Hepatocyte (in vitro differentiated cells): ENCODE measurements around the gene RBFOX2. TPM values are rescaled to one million over a fixed set of nuclear protein-coding genes. Genes with fewer than 3 reads are reported as not detected.

Source experiments
- DNase-seq: peaks from one replicate; pipeline ENCODE4 v3.0.0-alpha.2; 2016; ENCODE audit warnings: low spot score
- H2AFZ ChIP-seq: fragments of 200-600 bp; sonication (generic); 2 replicates; pipeline ENCODE4 v1.6.0; 2016; ENCODE audit warnings: antibody characterized with exemption, mild to moderate bottlenecking
- H3K27ac ChIP-seq: fragments of 200-600 bp; sonication (generic); 2 replicates; pipeline ENCODE4 v1.5.1; 2016; ENCODE audit warnings: mild to moderate bottlenecking
- H3K27me3 ChIP-seq: fragments of 200-600 bp; sonication (generic); 2 replicates; pipeline ENCODE4 v1.6.1; 2016
- H3K36me3 ChIP-seq: fragments of 200-600 bp; sonication (generic); replicated peaks from 2 replicates; pipeline ENCODE4 v1.5.1; 2016; ENCODE audit warnings: low read depth; ENCODE audit not compliant: insufficient read depth
- H3K4me1 ChIP-seq: fragments of 200-600 bp; sonication (generic); 2 replicates; pipeline ENCODE4 v1.5.1; 2016; ENCODE audit warnings: mild to moderate bottlenecking, moderate library complexity; ENCODE audit not compliant: insufficient read depth
- H3K4me2 ChIP-seq: fragments of 200-600 bp; sonication (generic); 2 replicates; pipeline ENCODE4 v1.6.0; 2016
- H3K4me3 ChIP-seq: fragments of 200-600 bp; sonication (generic); 2 replicates; pipeline ENCODE4 v1.5.1; 2016; ENCODE audit warnings: mild to moderate bottlenecking
- H3K79me2 ChIP-seq: fragments of 200-600 bp; sonication (generic); 2 replicates; pipeline ENCODE4 v1.6.0; 2017; ENCODE audit warnings: mild to moderate bottlenecking
- H3K9me2 ChIP-seq: fragments of 200-600 bp; sonication (generic); replicated peaks from 2 replicates; pipeline ENCODE4 v1.6.0; 2017; ENCODE audit warnings: mild to moderate bottlenecking; ENCODE audit not compliant: insufficient read depth
- H3K9me3 ChIP-seq: fragments of 200-600 bp; sonication (generic); 2 replicates; pipeline ENCODE4 v1.5.1; 2016; ENCODE audit warnings: low read depth, mild to moderate bottlenecking
- H4K20me1 ChIP-seq: fragments of 200-600 bp; sonication (generic); 2 replicates; pipeline ENCODE4 v1.6.0; 2016; ENCODE audit warnings: mild to moderate bottlenecking; ENCODE audit not compliant: insufficient read depth, poor library complexity, severe bottlenecking
- EZH2 ChIP-seq: fragments of 200-600 bp; sonication (generic); IDR thresholded peaks from 2 replicates; pipeline ENCODE4 v1.6.1; 2016; ENCODE audit warnings: antibody characterized with exemption, mild to moderate bottlenecking, borderline replicate concordance
- EZH2phosphoT487 ChIP-seq: fragments of 200-600 bp; sonication (generic); IDR thresholded peaks from one replicate; pipeline ENCODE4 v1.6.1; 2018; ENCODE audit warnings: antibody characterized with exemption, mild to moderate bottlenecking, low read depth, moderate library complexity; ENCODE audit not compliant: unreplicated experiment, severe bottlenecking
- WGBS: methylation state at CpG from one replicate; pipeline ENCODE4 v1.1.6; 2016; ENCODE audit warnings: low lambda C conversion rate; ENCODE audit errors: missing lambda C conversion rate; 5-methylcytosine and 5-hydroxymethylcytosine counted together
- polyA plus RNA-seq: library from polyadenylated mRNA; unstranded; fragments of >200 nt; fragmentation: Nextera tagmentation; extraction: Ambion mirVana; gene quantifications from 2 replicates; pipeline ENCODE4 v1.2.1, GENCODE V29; 2016
- total RNA-seq: library from RNA; depleted of rRNA; stranded (reverse); fragments of >200 nt; gene quantifications from 2 replicates; pipeline ENCODE4 v1.2.3, GENCODE V29; 2014
- TF ChIP-seq, protein P1 (sequence below): fragments of 200-600 bp; sonication (generic); IDR thresholded peaks from 2 replicates; pipeline ENCODE4 v1.5.1; 2016; ENCODE audit warnings: antibody characterized with exemption, mild to moderate bottlenecking; ENCODE audit not compliant: poor library complexity

The RBFOX2 gene
- total and polyA plus RNA-seq, 2 experiments from 2014 or later, result 76.7 to 133 TPM

DNA sequence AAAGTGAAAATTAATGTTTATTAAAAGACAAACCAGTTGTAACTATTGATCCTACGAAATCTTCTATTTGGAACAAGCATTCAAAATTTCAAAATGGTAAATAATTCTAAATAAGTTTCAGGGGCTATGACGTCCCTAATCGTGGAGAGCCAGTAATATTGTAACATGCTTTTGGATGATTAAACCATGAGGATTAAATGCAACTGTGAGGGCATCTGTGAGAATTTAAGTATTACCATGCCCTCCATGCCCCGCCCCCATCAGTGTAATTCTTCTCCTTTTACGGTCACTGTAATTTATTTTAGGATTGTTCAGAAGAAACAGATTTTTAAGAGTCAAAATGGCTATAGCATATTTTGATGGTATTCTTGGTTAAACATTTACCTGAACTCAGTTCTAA is 177.8 kb downstream of the RBFOX2 start:
- no peak for DNase-seq
- Histone ChIP-seq H3K4me1 (peaks cover 24% of the 10 kb centered on the region), H2AFZ (no peak overlapping the region), H3K9me3 (no peaks in the 10 kb centered on the region), H3K79me2 (peaks cover 76% of the 10 kb centered on the region), H3K27ac (peak overlapping the region; percentile 21), H3K9me2 (no peaks in the 10 kb centered on the region), H3K4me3 (no peak overlapping the region), H3K27me3 (no peaks in the 10 kb centered on the region), H3K4me2 (peak overlapping the region; percentile 62), H3K36me3 (no peaks in the 10 kb centered on the region), H4K20me1 (peaks cover 4% of the 10 kb centered on the region)
- TF ChIP-seq, protein P1, sequence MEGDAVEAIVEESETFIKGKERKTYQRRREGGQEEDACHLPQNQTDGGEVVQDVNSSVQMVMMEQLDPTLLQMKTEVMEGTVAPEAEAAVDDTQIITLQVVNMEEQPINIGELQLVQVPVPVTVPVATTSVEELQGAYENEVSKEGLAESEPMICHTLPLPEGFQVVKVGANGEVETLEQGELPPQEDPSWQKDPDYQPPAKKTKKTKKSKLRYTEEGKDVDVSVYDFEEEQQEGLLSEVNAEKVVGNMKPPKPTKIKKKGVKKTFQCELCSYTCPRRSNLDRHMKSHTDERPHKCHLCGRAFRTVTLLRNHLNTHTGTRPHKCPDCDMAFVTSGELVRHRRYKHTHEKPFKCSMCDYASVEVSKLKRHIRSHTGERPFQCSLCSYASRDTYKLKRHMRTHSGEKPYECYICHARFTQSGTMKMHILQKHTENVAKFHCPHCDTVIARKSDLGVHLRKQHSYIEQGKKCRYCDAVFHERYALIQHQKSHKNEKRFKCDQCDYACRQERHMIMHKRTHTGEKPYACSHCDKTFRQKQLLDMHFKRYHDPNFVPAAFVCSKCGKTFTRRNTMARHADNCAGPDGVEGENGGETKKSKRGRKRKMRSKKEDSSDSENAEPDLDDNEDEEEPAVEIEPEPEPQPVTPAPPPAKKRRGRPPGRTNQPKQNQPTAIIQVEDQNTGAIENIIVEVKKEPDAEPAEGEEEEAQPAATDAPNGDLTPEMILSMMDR, result no peak
- TF ChIP-seq EZH2 (no peak), EZH2phosphoT487 (no peak)
- 83% methylated on average over 5 of the region's 5 CpGs for WGBS

- Histone ChIP-seq H3K36me3 (no peaks in the 10 kb centered on the region), H3K4me3 (no peak overlapping the region), H3K4me1 (peaks cover 24% of the 10 kb centered on the region), H3K79me2 (peaks cover 73% of the 10 kb centered on the region), H3K4me2 (peak overlapping the region; percentile 57), H3K27ac (peak overlapping the region; percentile 8), H3K9me2 (no peaks in the 10 kb centered on the region), H2AFZ (no peak overlapping the region), H3K9me3 (no peaks in the 10 kb centered on the region), H4K20me1 (no peaks in the 10 kb centered on the region), H3K27me3 (no peaks in the 10 kb centered on the region)
- TF ChIP-seq, protein P1, result no peak
- TF ChIP-seq EZH2 (no peak), EZH2phosphoT487 (no peak)
- WGBS, result 48% methylated on average over 1 of the region's 1 CpG
- DNase-seq, result no peak
These were observed 181.8 kb downstream of the RBFOX2 start for GRCh38 chr22:35846804-35847203.

GRCh38 chr22:35844886-35845285 is 183.7 kb downstream of the RBFOX2 start:
- H3K27me3 ChIP-seq, result no peaks in the 10 kb centered on the region
- no peaks in the 10 kb centered on the region for H3K9me3 ChIP-seq
- H3K4me1 ChIP-seq, result peaks cover 9% of the 10 kb centered on the region
- DNase-seq, result no peak
- H3K9me2 ChIP-seq, result no peaks in the 10 kb centered on the region
- no peak overlapping the region for H2AFZ ChIP-seq
- H3K4me2 ChIP-seq, result no peak overlapping the region
- no peak overlapping the region for H3K27ac ChIP-seq
- no peak overlapping the region for H3K4me3 ChIP-seq
- no peaks in the 10 kb centered on the region for H4K20me1 ChIP-seq
- WGBS, result 88% methylated on average over 2 of the region's 2 CpGs
- no peaks in the 10 kb centered on the region for H3K36me3 ChIP-seq
- TF ChIP-seq EZH2phosphoT487, result no peak
- TF ChIP-seq, protein P1, result no peak
- no peak for TF ChIP-seq EZH2
- peaks cover 70% of the 10 kb centered on the region for H3K79me2 ChIP-seq

GRCh38 chr22:35842954-35843353 is 185.7 kb downstream of the RBFOX2 start:
- Histone ChIP-seq H3K27ac (no peak overlapping the region), H4K20me1 (no peaks in the 10 kb centered on the region), H3K4me1 (peaks cover under 1% of the 10 kb centered on the region), H3K4me3 (no peak overlapping the region), H3K79me2 (peaks cover 66% of the 10 kb centered on the region), H3K4me2 (no peak overlapping the region), H3K9me3 (no peaks in the 10 kb centered on the region), H3K9me2 (no peaks in the 10 kb centered on the region), H3K27me3 (no peaks in the 10 kb centered on the region), H2AFZ (no peak overlapping the region), H3K36me3 (no peaks in the 10 kb centered on the region)
- WGBS, result 28% methylated on average over 2 of the region's 2 CpGs
- peak; percentile 32 for DNase-seq
- TF ChIP-seq, protein P1, result peak; percentile 39
- TF ChIP-seq EZH2, result no peak
